Sciatic nerve (tissue), 2 donors: ENCODE results near the gene RNF169. TPM values are rescaled to one million over a fixed set of nuclear protein-coding genes. Genes with fewer than 3 reads are reported as not detected.
"Not testable (repeated sequence)": the region's sequence is repeated elsewhere in the genome, so short reads cannot be mapped to it uniquely, and the experiment has no call there.

Source experiments
- ATAC-seq: fragments of 200-7000 bp; cut with Tn5 transposase; one replicate; pipeline ENCODE4 v1.9.1; 2020; ENCODE audit warnings: mild to moderate bottlenecking, moderate library complexity
- DNase-seq: peaks from one replicate; pipeline ENCODE4 v3.0.0-alpha.2; 2020; ENCODE audit warnings: low spot score
- intact Hi-C: fragments of 100-400 bp; cut with DNase I; formaldehyde crosslinking; loops from one replicate; pipeline ENCODE4 v1.14.2; 2022
- total RNA-seq: library from RNA; stranded (reverse); fragmentation: NEBNext Ultra II Directional; extraction: Animal tissue kit (Norgen Biotek cat#: 25700); gene quantifications from one replicate; pipeline ENCODE4 v1.2.1, GENCODE V29; 2021
- donor health status: DM: no; HTN: no; CAD: no.
- donor health status: DM: no; HTN: no; CAD: no.

Gene RNF169
- total RNA-seq, 1 donor from 2014 or later, result 23.8 TPM

GRCh38 chr11:74725701-74726100 is 22.9 kb upstream of the RNF169 start:
- no peak for ATAC-seq
- DNase-seq, result no peak
- intact Hi-C loops, result loop anchor here (5.0 kb wide), 1 partner anchor 963 kb away; the partner anchor contains the start of gene RAB6A

- DNase-seq (peak; percentile 84), ATAC-seq (peak; percentile 96)
- intact Hi-C loops, result loop anchor here (5.0 kb wide), 1 partner anchor 964 kb away; the partner anchor contains the start of gene RAB6A
Measured at GRCh38 chr11:74726547-74727182, 22.0 kb upstream of the RNF169 start.

DNA sequence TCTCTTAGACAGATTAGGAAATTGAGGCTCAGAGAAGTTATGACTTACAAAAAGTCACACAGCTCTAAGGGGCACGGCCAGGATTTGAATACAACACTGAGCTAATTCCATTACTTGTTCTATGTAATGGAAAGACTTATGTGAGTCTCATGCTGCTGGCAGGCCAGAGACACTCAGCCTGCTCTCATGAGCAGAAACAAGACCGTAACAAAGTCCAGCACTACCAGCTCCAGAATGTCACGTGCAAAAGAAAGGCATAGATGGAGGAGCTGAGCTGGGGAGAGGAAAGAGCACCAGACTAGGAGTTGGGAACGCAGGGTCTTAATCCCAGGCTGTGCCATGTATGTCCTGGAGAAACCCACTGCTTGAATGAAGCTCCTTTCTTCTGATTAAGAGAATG is 19.3 kb upstream of the RNF169 start:
- DNase-seq, result no peak
- intact Hi-C loops, result loop anchor here (5.0 kb wide), 1 partner anchor 967 kb away; the partner anchor contains the start of gene RAB6A
- no peak for ATAC-seq

DNA sequence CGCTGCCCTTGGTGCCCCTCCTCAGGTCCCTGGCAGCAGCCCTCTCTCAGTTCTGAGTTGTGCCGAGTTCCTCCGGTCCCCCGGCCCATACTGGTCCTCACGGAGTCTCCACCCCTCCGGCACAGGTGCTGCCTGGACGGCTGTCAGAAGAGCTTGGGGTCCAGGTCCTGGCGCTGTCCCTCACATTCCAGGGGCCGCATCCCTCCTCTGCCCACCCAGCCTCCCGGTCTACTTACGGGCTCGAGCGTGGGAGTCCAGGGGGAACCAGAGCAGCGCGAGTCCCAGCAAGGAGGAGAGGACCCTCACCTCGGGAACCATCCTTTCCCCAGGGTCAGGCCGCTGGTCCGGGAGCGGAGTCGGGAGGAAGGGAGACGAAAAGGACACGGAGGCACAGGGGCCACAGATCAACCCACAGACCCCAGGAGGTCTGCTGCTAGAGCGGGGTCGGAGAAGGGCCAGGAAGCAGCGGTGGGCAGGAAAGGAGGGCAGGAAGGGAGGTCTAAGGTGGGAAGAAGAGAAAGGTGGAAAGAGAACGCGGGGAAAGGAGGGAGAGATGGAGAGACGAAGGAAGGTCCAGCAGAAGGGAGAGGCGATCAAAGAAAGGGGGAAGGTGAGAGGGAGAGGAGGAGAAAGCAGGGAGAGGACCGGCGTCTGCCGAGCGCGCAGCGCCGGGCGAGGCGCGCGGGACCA is 17.9 kb upstream of the RNF169 start:
- DNase-seq (peak; percentile 38), ATAC-seq (no peak)
- intact Hi-C loops, result loop anchor here (10.0 kb wide), 1 partner anchor 126 kb away; no protein-coding TSS in a partner anchor

DNA sequence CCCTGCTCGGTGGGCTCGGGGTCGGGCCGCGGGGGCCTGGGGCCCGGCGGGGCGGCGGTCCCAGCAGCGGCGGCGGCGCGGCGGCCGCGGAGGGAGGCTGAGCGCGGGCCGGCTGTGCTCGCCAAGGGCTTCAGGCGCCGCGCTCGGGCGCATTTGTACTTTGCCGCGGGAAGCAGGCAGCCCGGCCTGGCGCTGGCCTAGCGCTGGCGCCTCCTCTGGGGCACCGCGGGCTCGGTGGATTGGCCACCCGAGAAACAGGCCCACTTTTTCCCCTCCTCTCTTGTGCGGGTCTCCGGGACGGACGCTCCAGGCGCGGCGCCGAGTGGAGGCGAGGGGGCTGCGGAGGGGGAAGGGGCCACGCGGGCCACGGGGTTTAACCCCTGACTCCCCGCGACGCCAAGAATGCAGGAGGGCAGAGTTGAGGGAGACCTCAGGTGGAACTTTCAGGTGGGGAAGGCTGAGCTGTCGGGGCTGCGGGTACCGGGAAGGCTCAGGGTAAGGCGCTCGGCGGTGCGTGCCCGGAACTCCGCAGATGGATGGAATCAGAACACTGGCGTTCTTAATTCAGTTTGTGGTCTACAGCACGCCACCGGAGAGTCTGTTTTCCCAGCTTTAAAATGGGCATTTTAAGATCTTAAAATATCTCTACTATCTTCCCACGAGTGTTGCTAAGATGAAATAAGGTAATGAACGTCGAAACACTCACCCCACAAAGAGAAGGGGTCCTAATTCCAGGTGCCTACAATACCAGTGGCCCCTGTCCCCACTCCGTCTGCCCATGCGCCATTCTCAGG is 17.2 kb upstream of the RNF169 start, which contains the start of gene CHRDL2:
Gene CHRDL2, minus strand, starts transcription at position 126 of the 794 bp plus-strand sequence. CDS start 538 bp downstream, outside the sequence.
- intact Hi-C loops, result loop anchor here (10.0 kb wide), 1 partner anchor 127 kb away; no protein-coding TSS in a partner anchor
- DNase-seq (no peak), ATAC-seq (no peak)

GRCh38 chr11:74734559-74734925 is 14.1 kb upstream of the RNF169 start:
- intact Hi-C loops, result loop anchor here (10.0 kb wide), 1 partner anchor 130 kb away; no protein-coding TSS in a partner anchor
- ATAC-seq, result no peak
- DNase-seq, result no peak

DNA sequence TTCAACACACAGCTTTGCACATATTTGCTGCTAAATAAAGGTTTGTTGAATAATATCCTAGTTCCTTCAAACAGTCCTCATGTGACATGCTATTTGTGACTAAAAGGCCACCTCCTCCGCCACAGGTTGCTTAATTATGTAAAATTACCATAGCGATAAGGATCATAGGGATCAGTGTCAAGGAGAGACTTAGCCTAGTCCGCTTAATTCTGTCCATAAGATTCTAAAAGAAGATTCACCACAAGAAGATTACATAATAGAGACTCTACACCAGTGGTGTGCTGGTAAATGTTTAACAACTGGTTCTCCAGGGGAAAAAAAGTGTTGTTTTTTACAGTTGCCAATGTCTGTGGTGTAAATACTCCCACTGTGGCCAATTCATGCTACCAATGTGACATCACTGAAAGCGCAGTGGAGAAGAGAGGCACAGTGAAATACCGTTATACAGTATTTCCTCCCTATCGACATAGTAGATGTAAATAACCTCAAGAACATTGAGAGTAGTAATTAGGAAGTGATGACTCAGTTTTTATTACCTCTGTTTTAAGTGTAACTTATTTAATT is 13.2 kb upstream of the RNF169 start:
- DNase-seq (no peak), ATAC-seq (no peak)
- intact Hi-C loops, result loop anchor here (10.0 kb wide), 1 partner anchor 131 kb away; no protein-coding TSS in a partner anchor

DNA sequence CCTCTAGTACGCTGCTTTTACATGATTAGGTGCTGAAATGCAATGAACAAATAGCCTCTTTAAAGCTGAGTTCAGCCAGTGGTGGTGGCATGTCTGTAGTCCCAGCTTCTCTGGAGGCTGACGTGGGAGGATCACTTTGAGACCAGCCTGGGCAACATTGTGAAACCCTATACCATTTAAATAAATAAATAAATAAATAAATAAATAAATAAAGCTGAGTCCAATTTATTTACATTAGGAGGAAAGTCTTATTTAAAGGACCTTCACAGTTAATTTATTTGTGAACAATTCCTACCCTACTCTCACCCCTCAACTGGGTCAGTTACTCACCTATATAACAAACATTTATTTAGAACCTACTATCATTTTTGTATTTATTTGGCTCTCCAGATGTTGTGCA is 12.6 kb upstream of the RNF169 start:
- no peak for ATAC-seq
- intact Hi-C loops, result loop anchor here (10.0 kb wide), 1 partner anchor 131 kb away; no protein-coding TSS in a partner anchor
- no peak for DNase-seq

DNA sequence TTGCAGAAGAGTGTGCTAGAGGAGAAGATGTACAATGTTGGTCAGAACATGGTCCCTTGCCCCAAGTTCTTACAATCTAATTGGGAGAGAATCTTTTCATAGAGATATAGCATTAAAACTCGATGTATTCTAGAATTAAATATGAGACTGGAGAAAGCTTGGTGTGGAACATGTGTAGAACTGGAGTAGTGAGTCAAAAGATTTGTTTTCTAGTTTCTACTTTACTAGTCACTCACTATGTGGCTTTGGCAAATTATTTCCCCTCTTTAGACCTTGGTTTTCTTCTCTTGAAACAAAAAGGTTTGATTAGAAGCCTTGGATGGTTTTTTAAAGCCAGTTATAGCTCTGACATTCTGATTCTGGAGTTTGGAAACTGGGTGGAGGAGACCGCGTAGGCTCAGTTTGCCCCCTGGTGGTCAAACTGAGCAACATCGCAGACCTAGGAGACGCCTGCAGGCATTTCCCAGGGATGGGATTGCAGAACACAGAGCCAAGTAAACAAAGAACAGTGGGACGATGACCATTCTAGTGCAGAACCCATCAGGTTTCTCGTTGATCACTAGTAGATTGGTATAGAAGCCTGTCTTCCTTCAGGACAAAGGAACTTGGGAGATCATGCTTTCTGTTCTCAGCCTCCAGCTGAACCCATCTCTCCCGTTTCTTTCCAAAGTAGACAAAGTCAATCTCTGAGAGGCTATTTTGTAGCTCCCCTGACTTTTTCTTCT is 8.9 kb upstream of the RNF169 start:
- peak; percentile 91 for ATAC-seq

GRCh38 chr11:74742070-74742469 is 6.6 kb upstream of the RNF169 start:
- ATAC-seq, result no peak
- DNase-seq, result no peak
- intact Hi-C loops, result no loop called here

More for the DNA sequence above, 8.9 kb upstream of the RNF169 start:
- DNase-seq, result no peak
- intact Hi-C loops, result loop anchor here (10.0 kb wide), 1 partner anchor 135 kb away; no protein-coding TSS in a partner anchor

GRCh38 chr11:74743640-74744039 is 5.0 kb upstream of the RNF169 start:
- DNase-seq, result no peak
- intact Hi-C loops, result no loop called here
- no peak for ATAC-seq

DNA sequence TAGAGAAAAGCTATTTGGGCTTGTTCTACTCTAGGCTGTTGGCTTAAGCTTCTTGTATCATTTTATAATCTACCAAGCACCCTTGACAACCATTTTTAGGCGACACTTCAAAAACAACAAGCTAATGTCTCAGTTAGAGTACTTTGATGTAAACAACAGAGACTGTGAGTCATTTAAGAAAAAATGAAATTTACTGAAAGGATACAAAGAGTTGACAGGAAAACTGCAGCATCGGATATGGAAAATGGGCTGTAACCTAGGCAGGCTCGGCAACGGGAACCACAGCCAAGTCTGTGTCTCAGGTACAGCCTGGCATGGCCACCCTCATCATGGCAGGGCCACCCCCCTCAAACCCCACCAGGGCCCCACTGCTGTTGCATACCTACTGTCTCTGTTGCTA is 4.4 kb upstream of the RNF169 start:
- intact Hi-C loops, result no loop called here
- DNase-seq (no peak), ATAC-seq (no peak)

DNA sequence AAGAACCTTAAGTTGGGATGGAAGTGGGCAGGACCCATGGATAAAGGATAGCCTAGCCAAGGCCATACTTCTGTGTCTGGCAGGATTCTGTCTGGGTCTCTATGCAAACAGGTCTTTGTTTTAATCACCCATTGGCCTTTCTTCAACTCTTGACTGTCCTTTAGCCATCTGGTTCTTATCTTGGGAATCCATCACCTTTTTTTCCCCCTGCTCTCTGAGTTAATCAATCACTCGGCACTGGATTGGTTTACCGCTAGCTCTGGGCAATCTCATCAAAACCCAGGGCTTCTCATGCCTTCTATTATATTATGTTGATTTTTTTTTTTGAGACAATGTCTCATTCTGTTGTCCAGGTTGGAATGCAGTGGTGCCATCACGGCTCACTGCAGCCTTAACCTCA is 1.8 kb upstream of the RNF169 start:
- ATAC-seq (no peak), DNase-seq (no peak)
- intact Hi-C loops, result no loop called here

DNA sequence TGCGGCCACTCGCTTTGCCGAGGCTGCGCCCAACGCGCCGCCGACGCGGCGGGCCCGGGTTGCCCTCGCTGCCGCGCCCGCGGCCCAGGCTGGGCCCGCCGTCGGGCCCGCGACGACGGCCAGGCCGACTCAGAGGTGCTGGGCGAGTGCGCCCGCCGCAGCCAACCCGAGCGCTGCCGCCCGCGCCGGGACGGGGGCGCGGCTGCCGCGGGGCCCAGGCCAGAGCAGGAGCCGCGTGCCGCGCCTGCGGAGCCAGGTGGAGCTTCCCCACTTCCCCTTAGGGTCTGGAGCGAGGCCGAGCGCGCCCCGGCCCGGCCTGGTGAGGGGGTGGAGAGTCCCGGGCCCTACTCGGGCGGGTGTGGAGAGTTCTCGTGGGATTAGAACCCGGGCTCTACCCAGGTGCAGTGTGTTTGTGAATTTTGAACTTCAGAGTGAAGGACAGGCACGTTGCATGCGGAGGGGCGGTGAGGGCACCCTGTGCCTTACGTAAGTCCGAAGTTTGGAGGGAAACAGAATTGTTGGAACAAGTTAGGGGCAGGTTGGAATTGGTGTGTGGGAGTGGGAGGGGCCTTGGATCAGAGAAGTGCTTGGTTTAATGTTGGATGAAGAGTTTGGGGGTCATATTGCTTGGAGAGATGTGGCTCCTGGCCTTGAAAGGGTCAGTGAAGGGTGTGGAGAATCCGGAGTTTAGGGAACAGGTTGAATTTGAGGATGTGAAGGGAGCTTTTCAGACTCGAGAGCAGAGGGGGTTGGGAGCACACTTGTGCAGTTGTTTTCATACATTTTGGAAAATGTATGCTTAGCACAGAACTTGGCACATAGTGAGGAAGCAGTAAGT is 697 bp downstream of the RNF169 start:
- peak; percentile 24 for ATAC-seq
- DNase-seq, result peak; percentile 69
- intact Hi-C loops, result no loop called here

GRCh38 chr11:74749965-74750296 is 1.3 kb downstream of the RNF169 start:
- ATAC-seq (no peak), DNase-seq (no peak)
- intact Hi-C loops, result no loop called here

DNA sequence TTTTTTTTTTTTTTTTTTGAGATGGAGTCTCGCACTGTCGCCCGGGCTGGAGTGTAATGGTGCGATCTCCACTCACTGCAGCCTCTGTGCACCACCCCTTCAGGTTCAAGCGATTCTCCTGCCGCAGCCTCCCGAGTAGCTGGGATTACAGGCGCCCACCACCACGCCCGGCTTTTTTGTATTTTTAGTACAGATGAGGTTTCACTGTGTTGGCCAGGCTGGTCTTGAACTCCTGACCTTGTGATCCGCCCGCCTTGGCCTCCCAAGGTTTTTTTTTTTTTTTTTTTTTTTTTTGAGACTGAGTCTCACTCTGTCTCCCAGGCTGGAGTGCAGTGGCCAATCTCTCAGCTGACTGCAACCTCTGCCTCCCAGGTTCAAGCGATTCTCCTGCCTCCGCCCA is 1.9 kb downstream of the RNF169 start:
- intact Hi-C loops, DNase-seq, ATAC-seq: not testable (repeated sequence)

DNA sequence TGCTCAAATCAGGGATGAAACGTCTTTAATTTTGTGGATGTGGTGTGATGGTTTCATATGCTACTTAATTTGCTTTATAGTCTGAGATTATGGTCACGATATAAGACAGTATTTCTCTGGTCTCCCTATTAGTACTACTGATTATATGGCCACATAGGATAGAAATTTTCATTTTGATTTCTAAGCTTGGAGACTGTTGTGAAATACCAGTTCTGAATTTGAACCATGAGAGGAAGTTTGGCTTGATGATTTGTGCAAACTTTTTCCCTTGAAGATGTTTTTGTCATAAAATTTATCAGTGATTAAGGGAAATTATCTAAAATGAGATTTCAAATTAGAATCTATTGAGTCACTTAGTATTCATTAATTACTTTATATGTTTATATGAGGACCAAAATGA is 2.7 kb downstream of the RNF169 start:
- intact Hi-C loops, result no loop called here
- DNase-seq (no peak), ATAC-seq (no peak)
